Activated T-cell treated with anti-CD3 and anti-CD28 coated beads for 1 hour (primary cell): Measurements from ENCODE around the gene ZC3H4.

Experiments used
- DNase-seq: peaks from one replicate; pipeline ENCODE4 v3.0.0-alpha.2; 2020; ENCODE audit warnings: low read depth

ZC3H4 gene

DNA sequence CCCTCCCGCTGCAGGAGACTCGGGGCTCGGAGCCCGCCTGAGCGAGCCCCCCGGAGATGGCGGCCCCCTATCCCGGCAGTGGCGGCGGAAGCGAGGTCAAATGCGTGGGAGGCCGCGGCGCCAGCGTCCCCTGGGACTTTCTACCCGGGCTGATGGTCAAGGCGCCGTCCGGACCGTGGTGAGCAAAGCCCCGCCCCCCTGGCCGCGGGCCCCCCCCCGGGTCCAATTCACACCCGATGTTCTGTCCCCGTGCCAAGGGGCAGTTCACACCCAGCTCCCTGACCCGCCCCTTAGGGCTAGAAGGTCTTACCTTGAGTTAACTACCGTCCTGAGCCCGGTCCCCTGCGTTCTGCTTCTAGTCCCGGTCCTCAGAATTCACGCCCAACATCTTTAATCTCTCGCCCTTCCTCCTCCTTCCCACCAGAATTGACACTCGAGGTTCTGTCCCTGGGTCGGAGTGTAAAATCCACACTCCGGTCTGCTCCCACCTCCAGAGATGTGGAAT is 92.5 kb downstream of the ZC3H4 start:
- no peak for DNase-seq

DNA sequence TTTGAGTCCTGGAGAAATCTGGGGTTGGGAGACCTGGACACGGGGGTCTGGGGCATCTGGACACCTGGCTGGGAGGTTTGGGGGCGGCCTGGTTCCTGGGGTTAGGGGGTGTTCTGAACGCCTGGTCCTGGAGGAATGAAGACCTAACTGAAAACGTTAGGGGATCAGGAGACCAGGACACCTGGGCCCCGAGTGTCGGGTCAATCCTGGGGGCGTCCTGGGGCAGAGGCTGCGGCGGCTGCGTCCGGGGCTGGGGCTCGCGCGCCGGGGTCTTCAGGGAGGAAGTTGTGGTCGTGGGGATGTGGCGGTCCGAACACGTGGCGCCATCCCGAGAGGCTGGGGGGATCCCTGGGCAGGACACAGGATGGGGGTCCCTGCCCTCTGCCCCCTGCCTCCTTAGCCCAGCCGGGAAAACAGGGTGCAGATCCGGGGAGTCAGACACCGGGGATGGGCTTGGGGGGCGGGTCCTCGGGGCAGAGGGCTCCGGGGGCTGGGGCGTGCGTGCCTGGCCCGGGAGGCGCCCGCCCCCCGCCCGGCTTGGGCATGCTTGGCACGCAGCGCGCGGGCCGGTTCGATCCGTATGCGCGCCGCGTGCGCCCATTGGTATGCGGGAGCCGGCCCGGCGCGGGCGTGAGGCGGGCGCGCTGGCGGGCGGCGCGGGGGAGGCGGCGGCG is 93.3 kb downstream of the ZC3H4 start:
- no peak for DNase-seq

DNA sequence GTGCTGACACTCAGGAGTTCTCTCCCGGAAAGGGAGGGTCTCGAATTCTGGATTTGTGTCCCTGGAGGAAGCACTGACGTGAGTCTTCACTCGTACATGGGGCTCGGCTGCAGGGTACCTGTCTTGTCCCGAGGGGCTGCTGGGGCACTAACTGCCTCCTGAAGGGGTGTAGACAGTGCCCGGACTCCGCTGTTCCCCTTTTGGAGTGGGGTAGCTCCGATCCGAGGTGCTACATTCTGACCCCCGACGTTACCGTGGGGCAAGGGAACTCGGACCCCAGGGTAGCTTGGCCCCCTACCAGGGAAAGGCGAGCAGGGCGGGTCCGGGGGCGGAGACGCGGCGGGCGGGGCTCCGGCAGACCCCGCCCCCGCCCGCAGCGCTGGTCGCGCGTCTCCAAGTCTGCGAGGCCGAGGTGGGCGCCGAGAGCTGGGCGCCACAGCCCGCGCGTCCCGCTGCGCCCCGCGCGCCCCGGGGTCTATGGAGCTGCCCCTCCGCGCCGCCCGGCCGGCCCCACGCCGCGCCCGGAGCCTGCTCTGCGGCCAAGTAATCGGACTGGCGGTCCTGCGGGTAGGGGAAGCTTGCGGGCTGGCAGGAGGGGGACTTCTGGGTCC is 94.0 kb downstream of the ZC3H4 start, which contains the start of gene NPAS1:
Gene NPAS1 (plus strand): TSS at position 407 of the 611 bp plus-strand sequence. CDS start 1,211 bp downstream, outside the sequence.
- no peak for DNase-seq

DNA sequence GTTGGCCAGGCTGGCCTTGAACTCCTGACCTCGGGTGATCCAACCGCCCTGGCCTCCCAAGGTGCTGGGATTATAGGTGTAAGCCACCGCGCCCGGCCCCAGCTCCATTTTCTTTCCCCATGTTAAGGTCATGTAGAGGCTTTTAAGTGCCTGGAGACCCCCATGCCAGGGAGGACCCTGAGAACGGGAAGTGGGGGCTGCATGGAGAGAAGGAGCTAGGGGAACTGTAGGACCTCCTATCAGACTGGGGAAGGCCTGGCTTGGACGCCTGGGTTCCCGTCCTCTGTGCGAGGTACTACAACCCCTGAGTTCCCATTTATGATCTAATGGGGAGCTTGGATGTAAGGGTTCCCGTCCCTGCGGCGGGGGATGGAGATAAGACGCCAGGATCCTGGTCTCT is 94.7 kb downstream of the ZC3H4 start:
- no peak for DNase-seq
